Endothelial cell of umbilical vein (primary cell): ENCODE data around the gene IKZF4. TPM values are rescaled to one million over a fixed set of nuclear protein-coding genes. Genes with fewer than 3 reads are reported as not detected.

Source experiments
- BruUV-seq: library from RNA; stranded (reverse); fragments of 400-500 nt; replicated peaks from 2 replicates; lab custom pipeline; 2021; lab: Mats Ljungman, UMichigan
- CTCF ChIA-PET: fragments of 300-600, 350-600 bp; sonication (Branson Sonifier 250); formaldehyde crosslinking; loops from one replicate; lab custom pipeline; 2021; ENCODE audit warnings: antibody characterized with exemption, inconsistent platforms; lab: Charles Lee
- POLR2A ChIA-PET: fragments of 300-600, 350-600 bp; sonication (Branson Sonifier 250); formaldehyde crosslinking; loops from one replicate; lab custom pipeline; 2021; ENCODE audit warnings: antibody characterized with exemption, inconsistent platforms; lab: Charles Lee
- DNase-seq: peaks from one replicate; pipeline ENCODE4 v3.0.0-alpha.2; 2011; ENCODE audit warnings: low read depth, low spot score
- FAIRE-seq: peaks from 2 replicates; lab custom pipeline; 2011; peaks lifted over from hg19 to GRCh38; lab: Jason Lieb, UNC
- H2AFZ ChIP-seq: 2 replicates; pipeline ENCODE4 v1.6.0; 2012; ENCODE audit warnings: low read depth, low read length, control low read depth, inconsistent platforms
- H3K27ac ChIP-seq: 2 replicates; pipeline ENCODE4 v1.5.1; 2011; ENCODE audit warnings: low read depth, mild to moderate bottlenecking, control low read depth, low read length, moderate library complexity; ENCODE audit not compliant: insufficient read depth
- H3K27me3 ChIP-seq, 2 experiments: 2 replicates each; pipeline versions ENCODE4 v1.6.0 to v1.6.1; 2011; ENCODE audit warnings: low read length in 2 of 2, mixed read lengths in 1 of 2; ENCODE audit not compliant: control insufficient read depth in 2 of 2, insufficient read depth in 2 of 2
- H3K36me3 ChIP-seq, 2 experiments: 2 replicates in 1 of 2; 3 replicates in 1 of 2; pipeline ENCODE4 v1.5.1; 2011; ENCODE audit warnings: low read length in 2 of 2, mild to moderate bottlenecking in 1 of 2, moderate library complexity in 1 of 2; ENCODE audit not compliant: control insufficient read depth in 2 of 2, insufficient read depth in 2 of 2; ENCODE audit errors: extremely low read depth in 1 of 2
- H3K4me1 ChIP-seq: 3 replicates; pipeline ENCODE4 v1.5.1; 2011; ENCODE audit warnings: mild to moderate bottlenecking, low read length; ENCODE audit not compliant: control insufficient read depth, insufficient read depth; ENCODE audit errors: extremely low read depth
- H3K4me2 ChIP-seq: 2 replicates; pipeline ENCODE4 v1.6.1; 2011; ENCODE audit warnings: low read length, control low read depth, mixed read lengths; ENCODE audit not compliant: insufficient read depth
- H3K4me3 ChIP-seq, 3 experiments: fragments of 200-600 bp in 1 of 3; sonication (generic), shearing (Covaris generic) in 1 of 3; replicated peaks in 1 of 3; 2 replicates each; pipeline ENCODE4 v1.5.1; 2011 to 2016; ENCODE audit warnings: control low read depth in 3 of 3, low read length in 3 of 3, mild to moderate bottlenecking in 2 of 3, inconsistent platforms in 1 of 3, low read depth in 1 of 3, moderate library complexity in 1 of 3; ENCODE audit not compliant: insufficient read depth in 1 of 3
- H3K79me2 ChIP-seq: 2 replicates; pipeline ENCODE4 v1.6.0; 2012; ENCODE audit warnings: low read length, inconsistent platforms; ENCODE audit not compliant: control insufficient read depth, insufficient read depth
- H3K9ac ChIP-seq: replicated peaks from 2 replicates; pipeline ENCODE3; 2011; ENCODE audit warnings: low read length, control low read depth; ENCODE audit not compliant: insufficient read depth; ENCODE audit errors: extremely low read depth
- H3K9me1 ChIP-seq: replicated peaks from 3 replicates; pipeline ENCODE4 v1.6.0; 2011; ENCODE audit warnings: mild to moderate bottlenecking, low read length; ENCODE audit not compliant: control insufficient read depth, insufficient read depth; ENCODE audit errors: extremely low read depth
- H3K9me3 ChIP-seq: replicated peaks from 2 replicates; pipeline ENCODE4 v1.5.1; 2012; ENCODE audit warnings: low read length, inconsistent platforms; ENCODE audit not compliant: control insufficient read depth, insufficient read depth
- H4K20me1 ChIP-seq: replicated peaks from 2 replicates; pipeline ENCODE3; 2011; ENCODE audit warnings: mild to moderate bottlenecking, low read length; ENCODE audit not compliant: control insufficient read depth, insufficient read depth; ENCODE audit errors: extremely low read depth
- EZH2 ChIP-seq: IDR thresholded peaks from 2 replicates; pipeline ENCODE4 v1.6.1; 2012; ENCODE audit warnings: borderline replicate concordance, low read depth, mild to moderate bottlenecking, moderate library complexity, low read length, inconsistent platforms; ENCODE audit not compliant: severe bottlenecking
- FOS ChIP-seq: IDR thresholded peaks from 2 replicates; pipeline ENCODE4 v1.6.1; 2011; ENCODE audit warnings: mild to moderate bottlenecking, low read length, moderate library complexity, borderline replicate concordance; ENCODE audit not compliant: insufficient read depth
- GATA2 ChIP-seq: IDR thresholded peaks from 2 replicates; pipeline ENCODE4 v1.7.0; 2011; ENCODE audit warnings: low read depth, mild to moderate bottlenecking, moderate library complexity, mixed read lengths, low read length; ENCODE audit not compliant: insufficient read length, insufficient read depth
- JUN ChIP-seq: IDR thresholded peaks from 2 replicates; pipeline ENCODE4 v1.6.1; 2011; ENCODE audit warnings: borderline replicate concordance, low read depth; ENCODE audit not compliant: insufficient read length, insufficient read depth
- MYC ChIP-seq: IDR thresholded peaks from one replicate; pipeline ENCODE4 v1.6.1; 2011; ENCODE audit warnings: mild to moderate bottlenecking, low read depth, low read length
- dilution Hi-C: fragments of 300-500 bp; cut with MboI; formaldehyde crosslinking; loops from one replicate; pipeline ENCODE4 v1.15.0; 2019; ENCODE audit warnings: low sequenced_read_pairs; ENCODE audit not compliant: extremely low pct_ligation_motif_present
- intact Hi-C: fragments of 100-400 bp; cut with micrococcal nuclease; formaldehyde crosslinking; loops from one replicate; pipeline ENCODE4 v1.10.0; 2022
- polyA plus RNA-seq, 4 experiments: library from polyadenylated mRNA; depleted of rRNA in 3 of 4; stranded (reverse) in 3 of 4; unstranded in 1 of 4; fragments of >200 nt; gene quantifications; 2 replicates each; pipeline versions ENCODE4 v1.2.1 to v1.2.3, GENCODE V29; 2011 to 2012; ENCODE audit warnings: missing spikeins in 1 of 4
- total RNA-seq: library from RNA; stranded (reverse); gene quantifications from 2 replicates; pipeline ENCODE4 v1.2.3, GENCODE V29; 2021
- TF ChIP-seq, protein P1 (sequence below), 2 donors: IDR thresholded peaks; 1 replicate in 1 of 2; 2 replicates in 1 of 2; pipeline ENCODE4 v1.5.1; 2011; ENCODE audit warnings: low read length in 2 of 2, mild to moderate bottlenecking in 2 of 2, moderate library complexity in 2 of 2, control low read depth in 1 of 2, inconsistent platforms in 1 of 2, low read depth in 1 of 2; ENCODE audit not compliant: insufficient read depth in 1 of 2; ENCODE audit errors: extremely low read depth in 1 of 2

The IKZF4 gene
- total and polyA plus RNA-seq, 2 donors (not counting 3 experiments of a cell fraction or from before 2014, with no cell fraction given), result 3.4 to 5.4 TPM

GRCh38 chr12:56011509-56012090 lies 9.2 kb upstream of the IKZF4 start:
- no peak for TF ChIP-seq GATA2
- no peak for TF ChIP-seq MYC
- no peak for TF ChIP-seq JUN
- TF ChIP-seq EZH2, result no peak
- TF ChIP-seq, protein P1, sequence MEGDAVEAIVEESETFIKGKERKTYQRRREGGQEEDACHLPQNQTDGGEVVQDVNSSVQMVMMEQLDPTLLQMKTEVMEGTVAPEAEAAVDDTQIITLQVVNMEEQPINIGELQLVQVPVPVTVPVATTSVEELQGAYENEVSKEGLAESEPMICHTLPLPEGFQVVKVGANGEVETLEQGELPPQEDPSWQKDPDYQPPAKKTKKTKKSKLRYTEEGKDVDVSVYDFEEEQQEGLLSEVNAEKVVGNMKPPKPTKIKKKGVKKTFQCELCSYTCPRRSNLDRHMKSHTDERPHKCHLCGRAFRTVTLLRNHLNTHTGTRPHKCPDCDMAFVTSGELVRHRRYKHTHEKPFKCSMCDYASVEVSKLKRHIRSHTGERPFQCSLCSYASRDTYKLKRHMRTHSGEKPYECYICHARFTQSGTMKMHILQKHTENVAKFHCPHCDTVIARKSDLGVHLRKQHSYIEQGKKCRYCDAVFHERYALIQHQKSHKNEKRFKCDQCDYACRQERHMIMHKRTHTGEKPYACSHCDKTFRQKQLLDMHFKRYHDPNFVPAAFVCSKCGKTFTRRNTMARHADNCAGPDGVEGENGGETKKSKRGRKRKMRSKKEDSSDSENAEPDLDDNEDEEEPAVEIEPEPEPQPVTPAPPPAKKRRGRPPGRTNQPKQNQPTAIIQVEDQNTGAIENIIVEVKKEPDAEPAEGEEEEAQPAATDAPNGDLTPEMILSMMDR (IDR thresholded peaks at IDR 0.05; ENCODE audit: extremely low read depth in 1 of 2, insufficient read depth in 1 of 2, low read depth in 1 of 2, low read length in 2 of 2), result no peak
- no peak for TF ChIP-seq FOS
- intact Hi-C loops, result no loop called here
- no peak for FAIRE-seq
- H3K79me2 ChIP-seq, result no peaks in the 10 kb centered on the region
- no peak overlapping the region for H2AFZ ChIP-seq
- no peak for DNase-seq
- H3K9ac ChIP-seq, result no peak overlapping the region
- CTCF ChIA-PET, result interaction anchor here (1.1 to 1.4 kb wide), 3 partner anchors 14 to 18 kb away, joined by 3 to 8 read pairs (median 6); partner anchors contain the start of gene SUOX
- no peak overlapping the region for H3K4me2 ChIP-seq
- dilution Hi-C loops, result no loop called here
- no peak overlapping the region for H3K4me3 ChIP-seq
- no TSS peak for BruUV-seq
- H3K4me1 ChIP-seq, result peaks cover 2% of the 10 kb centered on the region
- no peaks in the 10 kb centered on the region for H4K20me1 ChIP-seq
- no peaks in the 10 kb centered on the region for H3K9me1 ChIP-seq
- POLR2A ChIA-PET, result no interaction called here
- H3K27me3 ChIP-seq, result no peaks in the 10 kb centered on the region
- H3K27ac ChIP-seq, result no peak overlapping the region
- no peaks in the 10 kb centered on the region for H3K9me3 ChIP-seq
- no peaks in the 10 kb centered on the region for H3K36me3 ChIP-seq
